ENCODE data around the gene IL6ST. TPM values are rescaled to one million over a fixed set of nuclear protein-coding genes. Genes with fewer than 3 reads are reported as not detected.
A peak's percentile ranks its signal among the peaks of the same experiment; 100 is the strongest.
"Not testable (repeated sequence)": the region's sequence is repeated elsewhere in the genome, so short reads cannot be mapped to it uniquely, and the experiment has no call there.

IL6ST gene
- 100 to 1,000 TPM; 177 to 659 (median 351) TPM for total RNA-seq
- polyA plus RNA-seq, result 100 to 1,000 TPM in 1 of 3 donors, 10 to 100 TPM in 2; 39.0 to 162 (median 49.3) TPM
- long read RNA-seq, donor 1, full-length matches to known transcripts, result 4 of 71 reads
- long read RNA-seq, donor 1, partial matches to known transcripts, result 0 of 71 reads
- long read RNA-seq, donor 1, other reads (novel, unspliced or antisense), result 67 of 71 reads
- long read RNA-seq, donor 2, full-length matches to known transcripts, result 14 of 60 reads
- long read RNA-seq, donor 2, partial matches to known transcripts, result 0 of 60 reads
- long read RNA-seq, donor 2, other reads (novel, unspliced or antisense), result 46 of 60 reads
- long read RNA-seq, donor 3, full-length matches to known transcripts, result 9 of 68 reads
- long read RNA-seq, donor 3, partial matches to known transcripts, result 0 of 68 reads
- long read RNA-seq, donor 3, other reads (novel, unspliced or antisense), result 59 of 68 reads
- long read RNA-seq, donor 4, full-length matches to known transcripts, result 78 of 116 reads
- long read RNA-seq, donor 4, partial matches to known transcripts, result 12 of 116 reads
- long read RNA-seq, donor 4, other reads (novel, unspliced or antisense), result 26 of 116 reads
- long read RNA-seq, donor 5, full-length matches to known transcripts, result 26 of 41 reads
- long read RNA-seq, donor 5, partial matches to known transcripts, result 6 of 41 reads
- long read RNA-seq, donor 5, other reads (novel, unspliced or antisense), result 9 of 41 reads
- long read RNA-seq, donor 6, full-length matches to known transcripts, result 39 of 57 reads
- long read RNA-seq, donor 6, partial matches to known transcripts, result 8 of 57 reads
- long read RNA-seq, donor 6, other reads (novel, unspliced or antisense), result 10 of 57 reads
- long read RNA-seq, donor 7, full-length matches to known transcripts, result 6 of 1,656 reads
- long read RNA-seq, donor 7, partial matches to known transcripts, result 1,640 of 1,656 reads
- long read RNA-seq, donor 7, other reads (novel, unspliced or antisense), result 10 of 1,656 reads
- long read RNA-seq, donor 8, full-length matches to known transcripts, result 23 of 137 reads
- long read RNA-seq, donor 8, partial matches to known transcripts, result 26 of 137 reads
- long read RNA-seq, donor 8, other reads (novel, unspliced or antisense), result 88 of 137 reads
- long read RNA-seq, donor 9, full-length matches to known transcripts, result 10 of 83 reads
- long read RNA-seq, donor 9, partial matches to known transcripts, result 5 of 83 reads
- long read RNA-seq, donor 9, other reads (novel, unspliced or antisense), result 68 of 83 reads
- long read RNA-seq, donor 10, full-length matches to known transcripts, result 9 of 67 reads
- long read RNA-seq, donor 10, partial matches to known transcripts, result 0 of 67 reads
- long read RNA-seq, donor 10, other reads (novel, unspliced or antisense), result 58 of 67 reads

DNA sequence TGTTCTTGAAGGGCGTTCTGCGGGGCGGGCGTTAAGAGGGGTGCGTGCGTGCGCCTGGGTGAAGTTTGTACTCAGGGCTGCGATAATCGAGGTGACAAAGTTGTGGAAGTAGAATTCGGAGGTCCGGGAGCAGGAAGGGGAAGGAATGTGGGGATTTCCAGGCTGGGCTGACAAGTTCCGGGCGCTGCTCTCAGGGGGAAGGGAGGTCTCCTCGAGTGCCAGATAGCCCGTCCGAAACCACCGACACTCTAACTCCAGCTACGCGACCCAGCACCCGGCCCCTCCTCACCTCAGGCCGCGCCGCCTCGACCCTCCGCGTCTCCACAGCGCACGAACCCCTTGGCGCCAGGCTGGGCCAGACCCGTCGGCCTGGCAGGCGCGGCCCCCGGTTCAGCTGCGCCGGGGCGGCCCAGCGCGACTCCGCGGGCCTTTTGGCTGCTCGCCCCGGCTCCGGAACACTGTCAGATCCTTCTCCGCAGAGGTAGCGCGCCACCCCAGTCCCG lies at the start of gene IL6ST:
Gene IL6ST, minus strand, starts transcription at position 469 of the 503 bp plus-strand sequence. CDS start 18,685 bp downstream, outside the sequence.
- intact Hi-C loops (cut with DNase I), result no loop called here

DNA sequence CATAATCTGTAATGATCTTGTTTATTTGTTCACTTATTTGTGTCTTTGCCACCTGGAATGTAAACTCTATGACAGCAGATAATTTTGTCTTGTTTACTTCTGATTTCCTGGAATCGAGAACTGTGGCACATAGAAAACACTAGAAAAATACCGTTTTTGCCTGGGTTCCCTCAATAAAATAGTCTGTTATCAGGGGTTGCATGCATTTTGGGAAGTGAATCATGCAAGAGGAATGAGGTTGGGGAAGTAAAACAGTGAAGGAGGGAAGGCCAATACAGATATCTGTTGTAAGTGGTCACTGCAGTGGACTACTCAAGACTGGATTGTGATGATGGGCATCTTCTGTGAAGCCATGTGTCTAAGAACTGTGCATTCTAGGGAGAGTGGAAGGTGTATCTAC lies 45.2 kb upstream of the IL6ST start:
- intact Hi-C loops (cut with DNase I), result no loop called here

More for the DNA sequence above, at the start of gene IL6ST:
- Histone ChIP-seq H3K36me3 (replicated peaks in 1 of 2) (no peaks in the 10 kb centered on the region), H3K4me3 (peak within 1 kb of the TSS; percentile 33 to 83 (median 55)), H3K27ac (peak within 1 kb of the TSS; percentile 95 to 99 (median 99)), H3K9me3 (replicated peaks in 1 of 3) (no peaks in the 10 kb centered on the region), H3K4me1 (replicated peaks in 1 of 2) (peaks cover 30 to 41% of the 10 kb centered on the region in 2 donors), H3K27me3 (no peaks in the 10 kb centered on the region)
- DNase-seq, result peak in 4 of 7 donors; percentile 62 to 84 (median 78)
- peak; percentile 97 to 99 for TF ChIP-seq POLR2A (IDR thresholded peaks at IDR 0.05)
- TF ChIP-seq, protein P1, sequence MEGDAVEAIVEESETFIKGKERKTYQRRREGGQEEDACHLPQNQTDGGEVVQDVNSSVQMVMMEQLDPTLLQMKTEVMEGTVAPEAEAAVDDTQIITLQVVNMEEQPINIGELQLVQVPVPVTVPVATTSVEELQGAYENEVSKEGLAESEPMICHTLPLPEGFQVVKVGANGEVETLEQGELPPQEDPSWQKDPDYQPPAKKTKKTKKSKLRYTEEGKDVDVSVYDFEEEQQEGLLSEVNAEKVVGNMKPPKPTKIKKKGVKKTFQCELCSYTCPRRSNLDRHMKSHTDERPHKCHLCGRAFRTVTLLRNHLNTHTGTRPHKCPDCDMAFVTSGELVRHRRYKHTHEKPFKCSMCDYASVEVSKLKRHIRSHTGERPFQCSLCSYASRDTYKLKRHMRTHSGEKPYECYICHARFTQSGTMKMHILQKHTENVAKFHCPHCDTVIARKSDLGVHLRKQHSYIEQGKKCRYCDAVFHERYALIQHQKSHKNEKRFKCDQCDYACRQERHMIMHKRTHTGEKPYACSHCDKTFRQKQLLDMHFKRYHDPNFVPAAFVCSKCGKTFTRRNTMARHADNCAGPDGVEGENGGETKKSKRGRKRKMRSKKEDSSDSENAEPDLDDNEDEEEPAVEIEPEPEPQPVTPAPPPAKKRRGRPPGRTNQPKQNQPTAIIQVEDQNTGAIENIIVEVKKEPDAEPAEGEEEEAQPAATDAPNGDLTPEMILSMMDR (IDR thresholded peaks at IDR 0.05), result peak in 1 of 6 experiments; percentile 33
- 0% methylated on average over 14 to 48 of the region's 48 CpGs for WGBS, 4 donors

DNA sequence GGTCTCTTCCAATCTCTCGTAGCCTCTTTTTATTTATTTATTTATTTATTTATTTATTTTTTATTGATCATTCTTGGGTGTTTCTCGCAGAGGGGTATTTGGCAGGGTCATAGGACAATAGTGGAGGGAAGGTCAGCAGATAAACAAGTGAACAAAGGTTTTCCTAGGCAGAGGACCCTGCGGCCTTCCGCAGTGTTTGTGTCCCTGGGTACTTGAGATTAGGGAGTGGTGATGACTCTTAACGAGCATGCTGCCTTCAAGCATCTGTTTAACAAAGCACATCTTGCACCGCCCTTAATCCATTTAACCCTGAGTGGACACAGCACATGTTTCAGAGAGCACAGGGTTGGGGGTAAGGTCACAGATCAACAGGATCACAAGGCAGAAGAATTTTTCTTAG lies 43.4 kb upstream of the IL6ST start:
- WGBS, 4 donors, result 88 to 98% (median 92%) methylated on average over 4 to 5 of the region's 6 CpGs
- DNase-seq; H3K27ac ChIP-seq; H3K27me3 ChIP-seq; H3K4me3 ChIP-seq; H3K9me3 ChIP-seq (replicated peaks in 1 of 3); intact Hi-C loops (cut with DNase I); H3K36me3 ChIP-seq (replicated peaks in 1 of 2): not testable (repeated sequence)
- peaks cover 0 to 13% of the 10 kb centered on the region in 2 donors for H3K4me1 ChIP-seq (replicated peaks in 1 of 2)

More for the DNA sequence above, 45.2 kb upstream of the IL6ST start:
- peak overlapping the region in 1 of 5 donors; percentile 47 for H3K27ac ChIP-seq
- H3K4me3 ChIP-seq, result no peak overlapping the region
- TF ChIP-seq POLR2A (IDR thresholded peaks at IDR 0.05), result no peak
- TF ChIP-seq, protein P1 (IDR thresholded peaks at IDR 0.05), result no peak
- peaks cover 0 to 26% of the 10 kb centered on the region in 2 donors for H3K4me1 ChIP-seq (replicated peaks in 1 of 2)
- H3K27me3 ChIP-seq, result no peaks in the 10 kb centered on the region
- no peaks in the 10 kb centered on the region for H3K9me3 ChIP-seq (replicated peaks in 1 of 3)
- no peaks in the 10 kb centered on the region for H3K36me3 ChIP-seq (replicated peaks in 1 of 2)
- 50 to 61% (median 53%) methylated on average over 2 of the region's 2 CpGs for WGBS, 4 donors
- no peak for DNase-seq

DNA sequence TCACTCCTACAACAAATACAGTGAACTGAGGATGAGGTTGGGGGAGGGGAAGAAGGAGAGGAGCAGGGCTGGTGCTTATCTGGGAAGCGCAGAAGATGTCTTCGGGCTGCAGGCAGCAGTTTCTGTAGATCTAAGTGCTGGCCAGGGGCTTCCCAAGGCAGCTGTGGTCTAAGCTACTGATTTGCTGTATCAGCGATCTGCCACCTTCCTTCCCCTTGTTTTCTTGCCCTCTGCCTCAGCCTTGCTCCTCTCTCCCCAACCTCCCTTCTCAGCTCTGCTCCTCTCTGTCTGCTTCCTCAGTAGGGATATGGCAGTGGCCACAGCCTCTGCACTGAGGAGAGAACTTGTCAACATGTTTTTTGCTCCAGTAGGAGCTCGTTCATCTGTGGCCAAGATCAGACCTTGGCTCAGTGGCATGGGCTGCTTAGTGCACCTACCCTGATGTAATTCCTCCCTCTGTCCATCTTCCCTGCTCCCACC lies 42.8 kb upstream of the IL6ST start:
- H3K36me3 ChIP-seq (replicated peaks in 1 of 2), result no peaks in the 10 kb centered on the region
- DNase-seq, result peak in 2 of 7 donors; percentile 10 to 11
- TF ChIP-seq, protein P1 (IDR thresholded peaks at IDR 0.05), result no peak
- no peak for TF ChIP-seq POLR2A (IDR thresholded peaks at IDR 0.05)
- H3K27ac ChIP-seq, result no peak overlapping the region
- 33 to 52% (median 45%) methylated on average over 4 of the region's 4 CpGs for WGBS, 4 donors
- intact Hi-C loops (cut with DNase I), result no loop called here
- H3K9me3 ChIP-seq (replicated peaks in 1 of 3), result no peaks in the 10 kb centered on the region
- H3K4me3 ChIP-seq, result no peak overlapping the region
- H3K27me3 ChIP-seq, result no peaks in the 10 kb centered on the region
- peaks cover 0 to 11% of the 10 kb centered on the region in 2 donors for H3K4me1 ChIP-seq (replicated peaks in 1 of 2)

DNA sequence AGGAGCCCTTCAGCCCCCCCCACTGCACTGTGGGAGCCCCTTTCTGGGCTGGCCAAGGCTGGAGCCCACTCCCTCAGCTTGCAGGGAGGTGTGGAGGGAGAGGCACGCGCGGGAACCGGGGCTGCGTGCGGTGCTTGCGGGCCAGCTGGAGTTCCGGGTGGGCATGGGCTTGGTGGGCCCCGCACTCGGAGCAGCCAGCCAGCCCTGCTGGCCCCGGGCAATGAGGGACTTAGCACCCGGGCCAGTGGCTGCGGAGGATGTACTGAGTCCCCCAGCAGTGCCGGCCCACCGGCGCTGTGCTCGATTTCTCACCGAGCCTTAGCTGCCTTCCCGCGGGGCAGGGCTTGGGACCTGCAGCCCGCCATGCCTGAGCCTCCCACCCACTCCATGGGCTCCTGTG lies 40.6 kb upstream of the IL6ST start:
- intact Hi-C loops (cut with DNase I), result not testable (repeated sequence)

DNA sequence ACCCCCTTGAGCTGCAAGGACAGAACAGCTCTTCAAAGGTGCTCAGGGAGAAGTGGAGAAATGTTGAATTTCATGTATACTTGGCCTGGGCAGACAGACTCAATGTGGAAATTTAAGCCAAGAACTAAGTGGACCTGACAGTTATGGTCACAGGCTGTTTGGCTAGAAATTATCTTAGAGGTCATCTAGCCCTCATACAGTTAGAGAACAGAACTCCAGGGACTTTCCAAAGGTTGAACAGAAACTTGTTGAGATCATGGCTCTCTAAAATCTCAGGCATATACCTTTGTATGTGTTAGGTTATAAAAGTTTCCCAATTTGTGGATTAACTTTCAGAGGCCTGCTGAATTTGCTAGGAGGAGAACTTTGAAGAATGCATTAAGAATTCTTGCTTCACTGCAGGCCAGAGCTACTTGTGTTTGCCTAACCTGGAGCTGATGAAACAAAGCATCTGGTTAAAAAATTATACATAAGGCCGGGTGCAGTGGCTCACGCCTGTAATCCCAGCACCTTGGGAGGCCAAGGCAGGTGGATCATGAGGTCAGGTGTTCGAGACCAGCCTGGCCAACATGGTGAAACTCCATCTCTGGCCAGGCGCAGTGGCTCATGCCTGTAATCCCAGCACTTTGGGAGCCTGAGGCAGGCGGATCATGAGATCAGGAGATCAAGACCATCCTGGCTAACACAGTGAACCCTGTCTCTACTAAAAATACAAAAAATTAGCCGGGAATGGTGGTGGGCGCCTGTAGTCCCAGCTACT lies 35.3 kb upstream of the IL6ST start:
- intact Hi-C loops (cut with DNase I); H3K36me3 ChIP-seq (replicated peaks in 1 of 2); H3K4me1 ChIP-seq (replicated peaks in 1 of 2); H3K9me3 ChIP-seq (replicated peaks in 1 of 3); H3K4me3 ChIP-seq; H3K27ac ChIP-seq; DNase-seq; H3K27me3 ChIP-seq: not testable (repeated sequence)
- WGBS, 4 donors, result 93 to 96% (median 94%) methylated on average over 7 of the region's 7 CpGs

More for the DNA sequence above, 40.6 kb upstream of the IL6ST start:
- not testable (repeated sequence) for H3K27ac ChIP-seq; H3K9me3 ChIP-seq (replicated peaks in 1 of 3); H3K36me3 ChIP-seq (replicated peaks in 1 of 2); H3K27me3 ChIP-seq; DNase-seq; H3K4me3 ChIP-seq
- 95 to 98% (median 98%) methylated on average over 8 to 19 of the region's 21 CpGs; no CpG with 5 or more reads in 1 of the 4 donors for WGBS, 4 donors
- peaks cover 0 to 11% of the 10 kb centered on the region in 2 donors for H3K4me1 ChIP-seq (replicated peaks in 1 of 2)

Measured in adrenal gland (tissue), 19 donors.